GM12865 (cell line): Measurements from ENCODE around the gene MECR.

Experiments
- DNase-seq: peaks from one replicate; pipeline ENCODE4 v3.0.0; 2010; ENCODE audit warnings: low read depth
- H3K4me3 ChIP-seq: 2 replicates; pipeline ENCODE4 v1.5.1; 2011; ENCODE audit warnings: mild to moderate bottlenecking, low read depth, low read length, control low read depth
- TF ChIP-seq, protein P1 (sequence below): IDR thresholded peaks from 2 replicates; pipeline ENCODE4 v1.5.1; 2011; ENCODE audit warnings: low read length, control low read depth, low read depth, inconsistent platforms; ENCODE audit not compliant: insufficient read depth; ENCODE audit errors: missing control alignments

The MECR gene

GRCh38 chr1:29255134-29255666 is 24.5 kb upstream of the MECR start:
- H3K4me3 ChIP-seq: no peak overlapping the region
- DNase-seq: no peak
- TF ChIP-seq, protein P1, sequence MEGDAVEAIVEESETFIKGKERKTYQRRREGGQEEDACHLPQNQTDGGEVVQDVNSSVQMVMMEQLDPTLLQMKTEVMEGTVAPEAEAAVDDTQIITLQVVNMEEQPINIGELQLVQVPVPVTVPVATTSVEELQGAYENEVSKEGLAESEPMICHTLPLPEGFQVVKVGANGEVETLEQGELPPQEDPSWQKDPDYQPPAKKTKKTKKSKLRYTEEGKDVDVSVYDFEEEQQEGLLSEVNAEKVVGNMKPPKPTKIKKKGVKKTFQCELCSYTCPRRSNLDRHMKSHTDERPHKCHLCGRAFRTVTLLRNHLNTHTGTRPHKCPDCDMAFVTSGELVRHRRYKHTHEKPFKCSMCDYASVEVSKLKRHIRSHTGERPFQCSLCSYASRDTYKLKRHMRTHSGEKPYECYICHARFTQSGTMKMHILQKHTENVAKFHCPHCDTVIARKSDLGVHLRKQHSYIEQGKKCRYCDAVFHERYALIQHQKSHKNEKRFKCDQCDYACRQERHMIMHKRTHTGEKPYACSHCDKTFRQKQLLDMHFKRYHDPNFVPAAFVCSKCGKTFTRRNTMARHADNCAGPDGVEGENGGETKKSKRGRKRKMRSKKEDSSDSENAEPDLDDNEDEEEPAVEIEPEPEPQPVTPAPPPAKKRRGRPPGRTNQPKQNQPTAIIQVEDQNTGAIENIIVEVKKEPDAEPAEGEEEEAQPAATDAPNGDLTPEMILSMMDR: no peak

- no peak for DNase-seq
- TF ChIP-seq, protein P1: no peak
- no peak overlapping the region for H3K4me3 ChIP-seq
Observed at GRCh38 chr1:29254346-29254745, 23.6 kb upstream of the MECR start.

DNA sequence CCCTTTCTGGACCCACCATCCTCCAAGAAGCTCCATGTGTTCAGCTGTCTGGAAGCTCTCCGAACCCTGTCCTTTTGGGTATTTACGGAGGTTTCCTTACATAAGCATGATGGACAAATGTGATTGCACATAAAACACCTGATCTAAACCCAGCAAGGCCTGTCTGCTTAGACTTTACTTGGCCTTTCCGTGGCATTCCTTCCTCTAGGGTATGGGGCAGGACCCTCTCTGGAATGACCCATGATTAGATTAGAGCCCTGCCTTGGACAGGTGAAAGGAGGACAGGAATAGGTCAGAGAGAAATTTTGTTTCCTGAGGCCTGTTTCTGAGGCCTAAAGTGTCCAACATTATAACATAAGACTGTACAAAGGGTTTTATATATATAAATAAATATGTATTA is 22.4 kb upstream of the MECR start:
- H3K4me3 ChIP-seq: no peak overlapping the region
- TF ChIP-seq, protein P1: no peak

GRCh38 chr1:29251164-29252124 is 20.7 kb upstream of the MECR start:
- TF ChIP-seq, protein P1: no peak
- no peak overlapping the region for H3K4me3 ChIP-seq
- DNase-seq: no peak

More for the DNA sequence above, 22.4 kb upstream of the MECR start:
- DNase-seq: no peak

GRCh38 chr1:29249951-29250581 is 19.3 kb upstream of the MECR start:
- TF ChIP-seq, protein P1: no peak
- no peak overlapping the region for H3K4me3 ChIP-seq
- DNase-seq: no peak

GRCh38 chr1:29249170-29249691 is 18.5 kb upstream of the MECR start:
- TF ChIP-seq, protein P1: no peak

More at GRCh38 chr1:29249170-29249691, 18.5 kb upstream of the MECR start:
- DNase-seq: no peak
- no peak overlapping the region for H3K4me3 ChIP-seq
